Measurements from ENCODE around the gene CCDC39. TPM values are rescaled to one million over a fixed set of nuclear protein-coding genes. Genes with fewer than 3 reads are reported as not detected.
A peak's percentile ranks its signal among the peaks of the same experiment; 100 is the strongest.

Gene CCDC39
- polyA plus RNA-seq, 1 donor (not counting 4 experiments of a cell fraction or from before 2014, with no cell fraction given): not detected

- DNase-seq (ENCODE audit: low read depth, low spot score) (no peak), FAIRE-seq (no peak)
- Histone ChIP-seq H3K79me2 (ENCODE audit: control insufficient read depth, insufficient read depth, low read length) (no peaks in the 10 kb centered on the region), H3K36me3 (ENCODE audit: control insufficient read depth in 2 of 2, extremely low read depth in 1 of 2, insufficient read depth in 2 of 2, low read length in 2 of 2) (no peaks in the 10 kb centered on the region), H3K9me3 (ENCODE audit: control insufficient read depth, low read depth, low read length) (no peaks in the 10 kb centered on the region), H2AFZ (ENCODE audit: control insufficient read depth, low read length) (no peak overlapping the region), H3K9me1 (ENCODE audit: control insufficient read depth, extremely low read depth, insufficient read depth, low read length) (no peaks in the 10 kb centered on the region), H3K4me3 (ENCODE audit: control insufficient read depth in 2 of 3, extremely low read depth in 1 of 3, insufficient read depth in 2 of 3, low read depth in 1 of 3, low read length in 3 of 3) (no peak overlapping the region), H3K27ac (ENCODE audit: control insufficient read depth, insufficient read depth, low read length) (no peak overlapping the region), H3K9ac (ENCODE audit: control insufficient read depth, extremely low read depth, insufficient read depth, low read length) (no peak overlapping the region), H3K4me1 (ENCODE audit: control insufficient read depth, extremely low read depth, insufficient read depth, low read length) (no peaks in the 10 kb centered on the region), H3K4me2 (ENCODE audit: control insufficient read depth, extremely low read depth, insufficient read depth, low read depth, low read length) (no peak overlapping the region), H4K20me1 (ENCODE audit: control insufficient read depth, extremely low read depth, insufficient read depth, low read length) (no peaks in the 10 kb centered on the region), H3K27me3 (ENCODE audit: control insufficient read depth, extremely low read depth, insufficient read depth, low read length) (no peaks in the 10 kb centered on the region)
- no peak for TF ChIP-seq EZH2 (IDR thresholded peaks at IDR 0.05; ENCODE audit: low read length)
- TF ChIP-seq CTCF (optimal IDR thresholded peaks at IDR 0.05 in 1 of 3, IDR thresholded peaks at IDR 0.05 in 1 of 3, conservative IDR thresholded peaks at IDR 0.05 in 1 of 3; ENCODE audit: extremely low read depth in 1 of 3, insufficient read depth in 2 of 3, low read length in 3 of 3): no peak
- dilution Hi-C loops (cut with MboI; ENCODE audit: extremely low pct_ligation_motif_present, low sequenced_read_pairs): no loop called here
Observed at GRCh38 chr3:180657094-180657493, 22.2 kb downstream of the CCDC39 start.

GRCh38 chr3:180656406-180656805, 22.9 kb downstream of the CCDC39 start:
- H3K4me1 ChIP-seq (ENCODE audit: control insufficient read depth, extremely low read depth, insufficient read depth, low read length): no peaks in the 10 kb centered on the region
- dilution Hi-C loops (cut with MboI; ENCODE audit: extremely low pct_ligation_motif_present, low sequenced_read_pairs): no loop called here
- H3K4me2 ChIP-seq (ENCODE audit: control insufficient read depth, extremely low read depth, insufficient read depth, low read depth, low read length): no peak overlapping the region
- H3K36me3 ChIP-seq (ENCODE audit: control insufficient read depth in 2 of 2, extremely low read depth in 1 of 2, insufficient read depth in 2 of 2, low read length in 2 of 2): no peaks in the 10 kb centered on the region
- H3K9me1 ChIP-seq (ENCODE audit: control insufficient read depth, extremely low read depth, insufficient read depth, low read length): no peaks in the 10 kb centered on the region
- no peaks in the 10 kb centered on the region for H3K27me3 ChIP-seq (ENCODE audit: control insufficient read depth, extremely low read depth, insufficient read depth, low read length)
- H3K79me2 ChIP-seq (ENCODE audit: control insufficient read depth, insufficient read depth, low read length): no peaks in the 10 kb centered on the region
- no peaks in the 10 kb centered on the region for H3K9me3 ChIP-seq (ENCODE audit: control insufficient read depth, low read depth, low read length)
- no peak for DNase-seq (ENCODE audit: low read depth, low spot score)
- TF ChIP-seq EZH2 (IDR thresholded peaks at IDR 0.05; ENCODE audit: low read length): no peak
- no peak overlapping the region for H2AFZ ChIP-seq (ENCODE audit: control insufficient read depth, low read length)
- H3K4me3 ChIP-seq (ENCODE audit: control insufficient read depth in 2 of 3, extremely low read depth in 1 of 3, insufficient read depth in 2 of 3, low read depth in 1 of 3, low read length in 3 of 3): no peak overlapping the region
- no peak for FAIRE-seq
- H4K20me1 ChIP-seq (ENCODE audit: control insufficient read depth, extremely low read depth, insufficient read depth, low read length): no peaks in the 10 kb centered on the region
- H3K27ac ChIP-seq (ENCODE audit: control insufficient read depth, insufficient read depth, low read length): no peak overlapping the region
- H3K9ac ChIP-seq (ENCODE audit: control insufficient read depth, extremely low read depth, insufficient read depth, low read length): no peak overlapping the region

GRCh38 chr3:180646187-180646790, 33.0 kb downstream of the CCDC39 start:
- Histone ChIP-seq H3K4me2 (ENCODE audit: control insufficient read depth, extremely low read depth, insufficient read depth, low read depth, low read length) (no peak overlapping the region), H3K4me1 (ENCODE audit: control insufficient read depth, extremely low read depth, insufficient read depth, low read length) (no peaks in the 10 kb centered on the region), H3K9me3 (ENCODE audit: control insufficient read depth, low read depth, low read length) (no peaks in the 10 kb centered on the region), H3K36me3 (ENCODE audit: control insufficient read depth in 2 of 2, extremely low read depth in 1 of 2, insufficient read depth in 2 of 2, low read length in 2 of 2) (no peaks in the 10 kb centered on the region), H3K79me2 (ENCODE audit: control insufficient read depth, insufficient read depth, low read length) (no peaks in the 10 kb centered on the region), H3K9ac (ENCODE audit: control insufficient read depth, extremely low read depth, insufficient read depth, low read length) (no peak overlapping the region), H3K9me1 (ENCODE audit: control insufficient read depth, extremely low read depth, insufficient read depth, low read length) (no peaks in the 10 kb centered on the region), H3K27ac (ENCODE audit: control insufficient read depth, insufficient read depth, low read length) (no peak overlapping the region), H2AFZ (ENCODE audit: control insufficient read depth, low read length) (no peak overlapping the region), H3K4me3 (ENCODE audit: control insufficient read depth in 2 of 3, extremely low read depth in 1 of 3, insufficient read depth in 2 of 3, low read depth in 1 of 3, low read length in 3 of 3) (no peak overlapping the region), H3K27me3 (ENCODE audit: control insufficient read depth, extremely low read depth, insufficient read depth, low read length) (no peaks in the 10 kb centered on the region), H4K20me1 (ENCODE audit: control insufficient read depth, extremely low read depth, insufficient read depth, low read length) (no peaks in the 10 kb centered on the region)
- DNase-seq (ENCODE audit: low read depth, low spot score): no peak
- dilution Hi-C loops (cut with MboI; ENCODE audit: extremely low pct_ligation_motif_present, low sequenced_read_pairs): no loop called here
- TF ChIP-seq CTCF (optimal IDR thresholded peaks at IDR 0.05 in 1 of 3, IDR thresholded peaks at IDR 0.05 in 1 of 3, conservative IDR thresholded peaks at IDR 0.05 in 1 of 3; ENCODE audit: extremely low read depth in 1 of 3, insufficient read depth in 2 of 3, low read length in 3 of 3) (peak in 1 of 3 experiments; percentile 23), EZH2 (IDR thresholded peaks at IDR 0.05; ENCODE audit: low read length) (no peak)
- FAIRE-seq: no peak

Measured in keratinocyte (primary cell).